HCT116 (cell line): ENCODE measurements around the gene SET. TPM values are rescaled to one million over a fixed set of nuclear protein-coding genes. Genes with fewer than 3 reads are reported as not detected.
A peak's percentile ranks its signal among the peaks of the same experiment; 100 is the strongest.

Experiments used
- ATAC-seq: fragments of 200-7000 bp; cut with Tn5 transposase; 2 replicates; pipeline ENCODE4 v1.9.1; 2020; ENCODE audit warnings: mild to moderate bottlenecking, moderate library complexity
- BruUV-seq: library from RNA; stranded (reverse); fragments of 400-500 nt; replicated peaks from 2 replicates; lab custom pipeline; 2021; lab: Mats Ljungman, UMichigan
- CTCF ChIA-PET: fragments of 300-600 bp; sonication (Branson Sonifier 250); formaldehyde crosslinking; loops from one replicate; lab custom pipeline; 2021; ENCODE audit warnings: antibody characterized with exemption; lab: Charles Lee
- POLR2A ChIA-PET: fragments of 300-600, 350-600 bp; sonication (Branson Sonifier 250); formaldehyde crosslinking; loops from one replicate; lab custom pipeline; 2021; ENCODE audit warnings: antibody characterized with exemption; lab: Charles Lee
- RAD21 ChIA-PET, 2 experiments: fragments of 300-600 bp; sonication (Branson Sonifier 250); formaldehyde crosslinking; loops; one replicate each; lab custom pipeline; 2023; ENCODE audit warnings: low total read pairs in 2 of 2; ENCODE audit not compliant: uncharacterized antibody in 2 of 2, unreplicated experiment in 2 of 2, low non-redundant PET in 1 of 2; lab: Charles Lee
- DNase-seq: peaks from one replicate; pipeline ENCODE4 v3.0.0-alpha.2; 2010; ENCODE audit warnings: low read depth, low spot score
- H2AFZ ChIP-seq: fragments of 200-600 bp; shearing (Covaris generic), sonication (generic); 2 replicates; pipeline ENCODE4 v1.6.1; 2017; ENCODE audit warnings: low read depth, mixed run types, mixed read lengths, antibody characterized with exemption, low read length; ENCODE audit not compliant: poor library complexity, severe bottlenecking
- H3K27ac ChIP-seq: 2 replicates; pipeline ENCODE4 v1.5.1; 2012; ENCODE audit warnings: low read depth, low read length
- H3K27me3 ChIP-seq: fragments of 200-600 bp; sonication (generic); 2 replicates; pipeline ENCODE4 v1.6.1; 2016; ENCODE audit warnings: mixed run types, low read length, mixed read lengths; ENCODE audit not compliant: insufficient read depth
- H3K36me3 ChIP-seq, 2 experiments: fragments of 200-500 bp in 1 of 2; fragments of 200-600 bp in 1 of 2; sonication (Bioruptor generic) in 1 of 2; sonication (generic) in 1 of 2; 2 replicates each; pipeline versions ENCODE4 v1.5.1 to v1.6.1; 2014 to 2016; ENCODE audit warnings: low read length in 2 of 2, inconsistent platforms in 1 of 2, mixed read lengths in 1 of 2, mixed run types in 1 of 2; ENCODE audit not compliant: insufficient read depth in 2 of 2, control insufficient read depth in 1 of 2
- H3K4me1 ChIP-seq, 2 experiments: fragments of 200-600 bp in 1 of 2; sonication (generic) in 1 of 2; 2 replicates each; pipeline versions ENCODE4 v1.5.1 to v1.6.1; 2012 to 2017; ENCODE audit warnings: low read length in 2 of 2, inconsistent platforms in 1 of 2, mild to moderate bottlenecking in 1 of 2, mixed read lengths in 1 of 2, mixed run types in 1 of 2, moderate library complexity in 1 of 2; ENCODE audit not compliant: insufficient read depth in 2 of 2, control insufficient read depth in 1 of 2
- H3K4me2 ChIP-seq: fragments of 200-600 bp; sonication (generic); 2 replicates; pipeline ENCODE4 v1.6.1; 2017; ENCODE audit warnings: mixed run types, low read length, mixed read lengths
- H3K4me3 ChIP-seq, 2 experiments: fragments of 200-600 bp in 1 of 2; sonication (generic) in 1 of 2; replicated peaks in 1 of 2; 2 replicates each; pipeline ENCODE4 v1.5.1; 2011 to 2016; ENCODE audit warnings: low read length in 2 of 2, control low read depth in 1 of 2, low read depth in 1 of 2, mild to moderate bottlenecking in 1 of 2, mixed read lengths in 1 of 2, mixed run types in 1 of 2
- H3K79me2 ChIP-seq: fragments of 200-600 bp; sonication (generic); 2 replicates; pipeline ENCODE4 v1.6.1; 2017; ENCODE audit warnings: mild to moderate bottlenecking, mixed run types, low read length, moderate library complexity, mixed read lengths; ENCODE audit not compliant: insufficient read depth
- H3K9ac ChIP-seq: fragments of 200-600 bp; sonication (generic); 2 replicates; pipeline ENCODE4 v1.6.1; 2016; ENCODE audit warnings: low read length, mixed read lengths
- H3K9me2 ChIP-seq: fragments of 200-600 bp; sonication (generic), shearing (Covaris generic); 2 replicates; pipeline ENCODE4 v1.6.1; 2017; ENCODE audit warnings: mixed run types, mild to moderate bottlenecking, moderate library complexity; ENCODE audit not compliant: insufficient read depth
- H3K9me3 ChIP-seq, 2 experiments: fragments of 200-500 bp in 1 of 2; fragments of 200-600 bp in 1 of 2; sonication (Bioruptor generic) in 1 of 2; sonication (generic) in 1 of 2; 2 replicates each; pipeline ENCODE4 v1.6.1; 2014 to 2017; ENCODE audit warnings: low read length in 2 of 2, mixed read lengths in 2 of 2, inconsistent platforms in 1 of 2, low read depth in 1 of 2, mild to moderate bottlenecking in 1 of 2, mixed run types in 1 of 2, moderate library complexity in 1 of 2; ENCODE audit not compliant: control insufficient read depth in 1 of 2, insufficient read depth in 1 of 2
- H4K20me1 ChIP-seq: fragments of 200-600 bp; sonication (generic), shearing (Covaris generic); 2 replicates; pipeline ENCODE4 v1.6.1; 2017; ENCODE audit warnings: mixed run types, mild to moderate bottlenecking, moderate library complexity; ENCODE audit not compliant: insufficient read depth
- CBX3 ChIP-seq: IDR thresholded peaks from 2 replicates; pipeline ENCODE4 v1.6.1; 2012; ENCODE audit warnings: low read depth
- CEBPB ChIP-seq: IDR thresholded peaks from 2 replicates; pipeline ENCODE4 v1.6.1; 2012; ENCODE audit warnings: low read depth
- FOSL1 ChIP-seq: IDR thresholded peaks from 2 replicates; pipeline ENCODE4 v1.6.1; 2012; ENCODE audit warnings: low read depth
- JUND ChIP-seq: IDR thresholded peaks from 2 replicates; pipeline ENCODE4 v1.6.1; 2012
- POLR2A ChIP-seq: IDR thresholded peaks from 2 replicates; pipeline ENCODE4 v1.7.0; 2011; ENCODE audit warnings: borderline replicate concordance; ENCODE audit not compliant: insufficient read depth, insufficient read length; ENCODE audit errors: extremely low read depth
- RAD21 ChIP-seq: IDR thresholded peaks from 2 replicates; pipeline ENCODE4 v1.6.1; 2012; ENCODE audit warnings: low read depth, mild to moderate bottlenecking
- TCF7L2 ChIP-seq: IDR thresholded peaks from 2 replicates; pipeline ENCODE4 v1.7.0; 2011; ENCODE audit warnings: borderline replicate concordance, inconsistent platforms; ENCODE audit not compliant: insufficient read depth, insufficient read length; ENCODE audit errors: extremely low read depth
- ZBTB33 ChIP-seq: IDR thresholded peaks from 2 replicates; pipeline ENCODE4 v1.6.1; 2011; ENCODE audit warnings: mild to moderate bottlenecking, low read length, moderate library complexity; ENCODE audit not compliant: insufficient replicate concordance; ENCODE audit errors: extremely low read depth
- intact Hi-C: fragments of 100-400 bp; cut with micrococcal nuclease; formaldehyde crosslinking; loops from 2 replicates; pipeline ENCODE4 v1.10.0; 2022
- total RNA-seq: library from RNA; stranded (reverse); gene quantifications from one replicate; pipeline ENCODE4 v1.2.1, GENCODE V29; 2021; ENCODE audit not compliant: unreplicated experiment
- TF ChIP-seq, protein P1 (sequence below): IDR thresholded peaks from 2 replicates; pipeline ENCODE4 v1.6.1; 2012; ENCODE audit warnings: low read depth

SET gene
- total RNA-seq, 1 experiment from 2014 or later: 595 TPM

GRCh38 chr9:128721487-128722010, 32.5 kb downstream of the SET start:
- ChIA-PET POLR2A (no interaction called here), CTCF (no interaction called here), RAD21 (no interaction called here)
- Histone ChIP-seq H4K20me1 (no peaks in the 10 kb centered on the region), H3K27ac (0 out of 2 replicates have a peak overlapping the region, but pooled peaks have one; percentile 62), H3K4me1 (peaks cover 9 to 28% of the 10 kb centered on the region in 2 experiments), H2AFZ (no peak overlapping the region), H3K9me3 (no peaks in the 10 kb centered on the region), H3K4me3 (no peak overlapping the region), H3K27me3 (no peaks in the 10 kb centered on the region), H3K36me3 (peaks cover 0 to 3% of the 10 kb centered on the region in 2 experiments; a peak in 1 of 4 replicates), H3K9me2 (no peaks in the 10 kb centered on the region), H3K4me2 (no peak overlapping the region), H3K9ac (no peak overlapping the region), H3K79me2 (peaks cover 9% of the 10 kb centered on the region; the same call in 1 of the 2 replicates)
- TF ChIP-seq CBX3 (no peak), POLR2A (no peak), ZBTB33 (no peak), RAD21 (no peak), CEBPB (no peak), TCF7L2 (no peak), JUND (no peak), FOSL1 (no peak)
- TF ChIP-seq, protein P1, sequence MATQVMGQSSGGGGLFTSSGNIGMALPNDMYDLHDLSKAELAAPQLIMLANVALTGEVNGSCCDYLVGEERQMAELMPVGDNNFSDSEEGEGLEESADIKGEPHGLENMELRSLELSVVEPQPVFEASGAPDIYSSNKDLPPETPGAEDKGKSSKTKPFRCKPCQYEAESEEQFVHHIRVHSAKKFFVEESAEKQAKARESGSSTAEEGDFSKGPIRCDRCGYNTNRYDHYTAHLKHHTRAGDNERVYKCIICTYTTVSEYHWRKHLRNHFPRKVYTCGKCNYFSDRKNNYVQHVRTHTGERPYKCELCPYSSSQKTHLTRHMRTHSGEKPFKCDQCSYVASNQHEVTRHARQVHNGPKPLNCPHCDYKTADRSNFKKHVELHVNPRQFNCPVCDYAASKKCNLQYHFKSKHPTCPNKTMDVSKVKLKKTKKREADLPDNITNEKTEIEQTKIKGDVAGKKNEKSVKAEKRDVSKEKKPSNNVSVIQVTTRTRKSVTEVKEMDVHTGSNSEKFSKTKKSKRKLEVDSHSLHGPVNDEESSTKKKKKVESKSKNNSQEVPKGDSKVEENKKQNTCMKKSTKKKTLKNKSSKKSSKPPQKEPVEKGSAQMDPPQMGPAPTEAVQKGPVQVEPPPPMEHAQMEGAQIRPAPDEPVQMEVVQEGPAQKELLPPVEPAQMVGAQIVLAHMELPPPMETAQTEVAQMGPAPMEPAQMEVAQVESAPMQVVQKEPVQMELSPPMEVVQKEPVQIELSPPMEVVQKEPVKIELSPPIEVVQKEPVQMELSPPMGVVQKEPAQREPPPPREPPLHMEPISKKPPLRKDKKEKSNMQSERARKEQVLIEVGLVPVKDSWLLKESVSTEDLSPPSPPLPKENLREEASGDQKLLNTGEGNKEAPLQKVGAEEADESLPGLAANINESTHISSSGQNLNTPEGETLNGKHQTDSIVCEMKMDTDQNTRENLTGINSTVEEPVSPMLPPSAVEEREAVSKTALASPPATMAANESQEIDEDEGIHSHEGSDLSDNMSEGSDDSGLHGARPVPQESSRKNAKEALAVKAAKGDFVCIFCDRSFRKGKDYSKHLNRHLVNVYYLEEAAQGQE: no peak
- DNase-seq (no peak), ATAC-seq (no peak)
- intact Hi-C loops: no loop called here
- no TSS peak for BruUV-seq
